K562 (cell line): ENCODE measurements around the gene SERPIND1. TPM values are rescaled to one million over a fixed set of nuclear protein-coding genes. Genes with fewer than 3 reads are reported as not detected.
A peak's percentile ranks its signal among the peaks of the same experiment; 100 is the strongest.

Source experiments
- ARID1B ChIP-seq: fragments of 450-650 bp; IDR thresholded peaks from 2 replicates; pipeline ENCODE4 v1.6.1; 2016; ENCODE audit warnings: antibody characterized with exemption, mild to moderate bottlenecking, inconsistent platforms
- HEY1 ChIP-seq: fragments of 250-450 bp; sonication (Bioruptor Pico); IDR thresholded peaks from 2 replicates; pipeline ENCODE4 v1.5.0; 2020; ENCODE audit warnings: mild to moderate bottlenecking, moderate library complexity, borderline replicate concordance
- HMG20B ChIP-seq: fragments of 250-450 bp; sonication (Bioruptor Pico); IDR thresholded peaks from 2 replicates; pipeline ENCODE4 v1.5.0; 2021; ENCODE audit warnings: mild to moderate bottlenecking
- NFXL1 ChIP-seq: fragments of 450-650 bp; formaldehyde crosslinking; IDR thresholded peaks from 2 replicates; pipeline ENCODE4 v1.4.0; 2021; ENCODE audit warnings: mild to moderate bottlenecking
- RCOR1 ChIP-seq, 2 experiments: IDR thresholded peaks; 2 replicates each; pipeline ENCODE4 v1.6.1; 2012; ENCODE audit warnings: low read depth in 2 of 2, low read length in 2 of 2, borderline replicate concordance in 1 of 2, improper control_type of control experiment in 1 of 2
- SIRT6 ChIP-seq: IDR thresholded peaks from one replicate; pipeline ENCODE4 v1.6.1; 2012; ENCODE audit warnings: low read depth, mild to moderate bottlenecking, control low read depth, inconsistent platforms, low read length, moderate library complexity
- SMAD2 ChIP-seq: fragments of 150-350 bp; IDR thresholded peaks from 2 replicates; pipeline ENCODE4 v1.6.1; 2014; ENCODE audit warnings: low read depth, mild to moderate bottlenecking, low read length
- ZNF239 ChIP-seq: fragments of 250-450 bp; sonication (Bioruptor Pico); IDR thresholded peaks from 2 replicates; pipeline ENCODE4 v1.4.0; 2020; ENCODE audit warnings: mild to moderate bottlenecking
- ZNF586 ChIP-seq: fragments of 450-650 bp; formaldehyde crosslinking; conservative IDR thresholded peaks from 2 replicates; pipeline ENCODE4 v1.4.0; 2020; ENCODE audit warnings: mild to moderate bottlenecking, moderate library complexity
- polyA plus RNA-seq, 8 experiments: library from polyadenylated mRNA; depleted of rRNA in 4 of 8; stranded (reverse) in 5 of 8; unstranded in 3 of 8; fragments of >200 nt; fragmentation: Nextera tagmentation in 2 of 8; fragmentation: Illumina TruSeq in 1 of 8; extraction: Ambion mirVana in 2 of 8; extraction: Trizol in 1 of 8; gene quantifications; 2 replicates each; pipeline versions ENCODE4 v1.2.1 to v1.2.3, GENCODE V29; 2011 to 2014; ENCODE audit warnings: inconsistent platforms in 1 of 8, missing spikeins in 1 of 8
- total RNA-seq, 7 experiments: library from RNA; depleted of rRNA in 6 of 7; stranded (reverse); fragments of >200 nt in 6 of 7; fragmentation: Illumina TruSeq in 2 of 7; extraction: Trizol in 2 of 7; gene quantifications; 2 replicates each; pipeline versions ENCODE4 v1.2.1 to v1.2.3, GENCODE V29; 2011 to 2021; ENCODE audit warnings: low replicate concordance in 1 of 7
- TF ChIP-seq, protein P1 (sequence below): fragments of 250-450 bp; sonication (Bioruptor Pico); IDR thresholded peaks from 2 replicates; pipeline ENCODE4 v1.4.0; 2020
- TF ChIP-seq, protein P2 (sequence below): sonication (generic); formaldehyde crosslinking; IDR thresholded peaks from 2 replicates; pipeline ENCODE4 v1.8.1; 2023; ENCODE audit warnings: missing genetic modification reagents, mild to moderate bottlenecking, borderline replicate concordance
- TF ChIP-seq, protein P3 (sequence below): fragments of 250-450 bp; sonication (Bioruptor Pico); IDR thresholded peaks from 2 replicates; pipeline ENCODE4 v1.8.0; 2022; ENCODE audit warnings: moderate library complexity, mild to moderate bottlenecking, inconsistent platforms
- TF ChIP-seq, protein P4 (sequence below): fragments of 450-650 bp; IDR thresholded peaks from 2 replicates; pipeline ENCODE4 v1.6.1; 2014; ENCODE audit warnings: low read depth, mild to moderate bottlenecking, moderate library complexity, borderline replicate concordance

SERPIND1 gene
- total and polyA plus RNA-seq, 9 of the 15 experiments (the other 6 are each of a cell fraction or from before 2014, with no cell fraction given), result 0.04 to 0.11 (median 0.09) TPM; not detected in 6

DNA sequence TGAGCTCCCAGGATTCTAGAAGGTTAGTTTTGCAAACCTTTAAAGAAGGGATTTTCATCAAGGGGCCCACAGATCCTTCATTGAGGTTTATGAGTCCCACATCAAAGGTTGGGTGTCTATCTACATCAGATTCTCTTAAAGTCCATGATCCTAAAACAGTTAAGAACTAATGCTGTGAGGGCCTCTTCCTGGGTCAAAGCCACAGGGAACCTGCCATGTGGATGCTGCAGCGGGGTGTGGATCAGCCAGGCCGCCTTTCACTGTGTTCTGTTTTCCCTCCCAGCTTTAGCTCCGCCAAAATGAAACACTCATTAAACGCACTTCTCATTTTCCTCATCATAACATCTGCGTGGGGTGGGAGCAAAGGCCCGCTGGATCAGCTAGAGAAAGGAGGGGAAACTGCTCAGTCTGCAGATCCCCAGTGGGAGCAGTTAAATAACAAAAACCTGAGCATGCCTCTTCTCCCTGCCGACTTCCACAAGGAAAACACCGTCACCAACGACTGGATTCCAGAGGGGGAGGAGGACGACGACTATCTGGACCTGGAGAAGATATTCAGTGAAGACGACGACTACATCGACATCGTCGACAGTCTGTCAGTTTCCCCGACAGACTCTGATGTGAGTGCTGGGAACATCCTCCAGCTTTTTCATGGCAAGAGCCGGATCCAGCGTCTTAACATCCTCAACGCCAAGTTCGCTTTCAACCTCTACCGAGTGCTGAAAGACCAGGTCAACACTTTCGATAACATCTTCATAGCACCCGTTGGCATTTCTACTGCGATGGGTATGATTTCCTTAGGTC is 5.3 kb downstream of the SERPIND1 start (continued):
- TF ChIP-seq, protein P1, sequence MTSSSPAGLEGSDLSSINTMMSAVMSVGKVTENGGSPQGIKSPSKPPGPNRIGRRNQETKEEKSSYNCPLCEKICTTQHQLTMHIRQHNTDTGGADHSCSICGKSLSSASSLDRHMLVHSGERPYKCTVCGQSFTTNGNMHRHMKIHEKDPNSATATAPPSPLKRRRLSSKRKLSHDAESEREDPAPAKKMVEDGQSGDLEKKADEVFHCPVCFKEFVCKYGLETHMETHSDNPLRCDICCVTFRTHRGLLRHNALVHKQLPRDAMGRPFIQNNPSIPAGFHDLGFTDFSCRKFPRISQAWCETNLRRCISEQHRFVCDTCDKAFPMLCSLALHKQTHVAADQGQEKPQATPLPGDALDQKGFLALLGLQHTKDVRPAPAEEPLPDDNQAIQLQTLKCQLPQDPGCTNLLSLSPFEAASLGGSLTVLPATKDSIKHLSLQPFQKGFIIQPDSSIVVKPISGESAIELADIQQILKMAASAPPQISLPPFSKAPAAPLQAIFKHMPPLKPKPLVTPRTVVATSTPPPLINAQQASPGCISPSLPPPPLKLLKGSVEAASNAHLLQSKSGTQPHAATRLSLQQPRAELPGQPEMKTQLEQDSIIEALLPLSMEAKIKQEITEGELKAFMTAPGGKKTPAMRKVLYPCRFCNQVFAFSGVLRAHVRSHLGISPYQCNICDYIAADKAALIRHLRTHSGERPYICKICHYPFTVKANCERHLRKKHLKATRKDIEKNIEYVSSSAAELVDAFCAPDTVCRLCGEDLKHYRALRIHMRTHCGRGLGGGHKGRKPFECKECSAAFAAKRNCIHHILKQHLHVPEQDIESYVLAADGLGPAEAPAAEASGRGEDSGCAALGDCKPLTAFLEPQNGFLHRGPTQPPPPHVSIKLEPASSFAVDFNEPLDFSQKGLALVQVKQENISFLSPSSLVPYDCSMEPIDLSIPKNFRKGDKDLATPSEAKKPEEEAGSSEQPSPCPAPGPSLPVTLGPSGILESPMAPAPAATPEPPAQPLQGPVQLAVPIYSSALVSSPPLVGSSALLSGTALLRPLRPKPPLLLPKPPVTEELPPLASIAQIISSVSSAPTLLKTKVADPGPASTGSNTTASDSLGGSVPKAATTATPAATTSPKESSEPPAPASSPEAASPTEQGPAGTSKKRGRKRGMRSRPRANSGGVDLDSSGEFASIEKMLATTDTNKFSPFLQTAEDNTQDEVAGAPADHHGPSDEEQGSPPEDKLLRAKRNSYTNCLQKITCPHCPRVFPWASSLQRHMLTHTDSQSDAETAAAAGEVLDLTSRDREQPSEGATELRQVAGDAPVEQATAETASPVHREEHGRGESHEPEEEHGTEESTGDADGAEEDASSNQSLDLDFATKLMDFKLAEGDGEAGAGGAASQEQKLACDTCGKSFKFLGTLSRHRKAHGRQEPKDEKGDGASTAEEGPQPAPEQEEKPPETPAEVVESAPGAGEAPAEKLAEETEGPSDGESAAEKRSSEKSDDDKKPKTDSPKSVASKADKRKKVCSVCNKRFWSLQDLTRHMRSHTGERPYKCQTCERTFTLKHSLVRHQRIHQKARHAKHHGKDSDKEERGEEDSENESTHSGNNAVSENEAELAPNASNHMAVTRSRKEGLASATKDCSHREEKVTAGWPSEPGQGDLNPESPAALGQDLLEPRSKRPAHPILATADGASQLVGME (CRISPR knock-in tag), result 0 out of 2 replicates have a peak, but pooled peaks have one; percentile 43
- TF ChIP-seq, protein P2, sequence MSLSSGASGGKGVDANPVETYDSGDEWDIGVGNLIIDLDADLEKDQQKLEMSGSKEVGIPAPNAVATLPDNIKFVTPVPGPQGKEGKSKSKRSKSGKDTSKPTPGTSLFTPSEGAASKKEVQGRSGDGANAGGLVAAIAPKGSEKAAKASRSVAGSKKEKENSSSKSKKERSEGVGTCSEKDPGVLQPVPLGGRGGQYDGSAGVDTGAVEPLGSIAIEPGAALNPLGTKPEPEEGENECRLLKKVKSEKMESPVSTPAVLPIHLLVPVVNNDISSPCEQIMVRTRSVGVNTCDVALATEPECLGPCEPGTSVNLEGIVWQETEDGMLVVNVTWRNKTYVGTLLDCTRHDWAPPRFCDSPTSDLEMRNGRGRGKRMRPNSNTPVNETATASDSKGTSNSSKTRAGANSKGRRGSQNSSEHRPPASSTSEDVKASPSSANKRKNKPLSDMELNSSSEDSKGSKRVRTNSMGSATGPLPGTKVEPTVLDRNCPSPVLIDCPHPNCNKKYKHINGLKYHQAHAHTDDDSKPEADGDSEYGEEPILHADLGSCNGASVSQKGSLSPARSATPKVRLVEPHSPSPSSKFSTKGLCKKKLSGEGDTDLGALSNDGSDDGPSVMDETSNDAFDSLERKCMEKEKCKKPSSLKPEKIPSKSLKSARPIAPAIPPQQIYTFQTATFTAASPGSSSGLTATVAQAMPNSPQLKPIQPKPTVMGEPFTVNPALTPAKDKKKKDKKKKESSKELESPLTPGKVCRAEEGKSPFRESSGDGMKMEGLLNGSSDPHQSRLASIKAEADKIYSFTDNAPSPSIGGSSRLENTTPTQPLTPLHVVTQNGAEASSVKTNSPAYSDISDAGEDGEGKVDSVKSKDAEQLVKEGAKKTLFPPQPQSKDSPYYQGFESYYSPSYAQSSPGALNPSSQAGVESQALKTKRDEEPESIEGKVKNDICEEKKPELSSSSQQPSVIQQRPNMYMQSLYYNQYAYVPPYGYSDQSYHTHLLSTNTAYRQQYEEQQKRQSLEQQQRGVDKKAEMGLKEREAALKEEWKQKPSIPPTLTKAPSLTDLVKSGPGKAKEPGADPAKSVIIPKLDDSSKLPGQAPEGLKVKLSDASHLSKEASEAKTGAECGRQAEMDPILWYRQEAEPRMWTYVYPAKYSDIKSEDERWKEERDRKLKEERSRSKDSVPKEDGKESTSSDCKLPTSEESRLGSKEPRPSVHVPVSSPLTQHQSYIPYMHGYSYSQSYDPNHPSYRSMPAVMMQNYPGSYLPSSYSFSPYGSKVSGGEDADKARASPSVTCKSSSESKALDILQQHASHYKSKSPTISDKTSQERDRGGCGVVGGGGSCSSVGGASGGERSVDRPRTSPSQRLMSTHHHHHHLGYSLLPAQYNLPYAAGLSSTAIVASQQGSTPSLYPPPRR (CRISPR knock-in tag), result 0 out of 2 replicates have a peak, but pooled peaks have one; percentile 69
- TF ChIP-seq HEY1 (no peak), HMG20B (CRISPR knock-in tag) (no peak), ZNF239 (CRISPR knock-in tag) (no peak), NFXL1 (CRISPR knock-in tag) (no peak), SIRT6 (no peak), RCOR1 (IDR thresholded peaks at IDR 0.05; ENCODE audit: borderline replicate concordance in 1 of 2, low read depth in 2 of 2, low read length in 2 of 2) (no peak), SMAD2 (no peak), ARID1B (no peak), ZNF586 (CRISPR knock-in tag) (no peak)
- TF ChIP-seq, protein P3, sequence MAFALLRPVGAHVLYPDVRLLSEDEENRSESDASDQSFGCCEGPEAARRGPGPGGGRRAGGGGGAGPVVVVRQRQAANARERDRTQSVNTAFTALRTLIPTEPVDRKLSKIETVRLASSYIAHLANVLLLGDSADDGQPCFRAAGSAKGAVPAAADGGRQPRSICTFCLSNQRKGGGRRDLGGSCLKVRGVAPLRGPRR (CRISPR knock-in tag), result 0 out of 2 replicates have a peak, but pooled peaks have one; percentile 30
- TF ChIP-seq, protein P4, sequence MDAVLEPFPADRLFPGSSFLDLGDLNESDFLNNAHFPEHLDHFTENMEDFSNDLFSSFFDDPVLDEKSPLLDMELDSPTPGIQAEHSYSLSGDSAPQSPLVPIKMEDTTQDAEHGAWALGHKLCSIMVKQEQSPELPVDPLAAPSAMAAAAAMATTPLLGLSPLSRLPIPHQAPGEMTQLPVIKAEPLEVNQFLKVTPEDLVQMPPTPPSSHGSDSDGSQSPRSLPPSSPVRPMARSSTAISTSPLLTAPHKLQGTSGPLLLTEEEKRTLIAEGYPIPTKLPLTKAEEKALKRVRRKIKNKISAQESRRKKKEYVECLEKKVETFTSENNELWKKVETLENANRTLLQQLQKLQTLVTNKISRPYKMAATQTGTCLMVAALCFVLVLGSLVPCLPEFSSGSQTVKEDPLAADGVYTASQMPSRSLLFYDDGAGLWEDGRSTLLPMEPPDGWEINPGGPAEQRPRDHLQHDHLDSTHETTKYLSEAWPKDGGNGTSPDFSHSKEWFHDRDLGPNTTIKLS, result no peak
